IPS-18a (cell line): ENCODE data around the gene NCAM1.
"Not testable (repeated sequence)": the region's sequence is repeated elsewhere in the genome, so short reads cannot be mapped to it uniquely, and the experiment has no call there.

Experiments
- H3K27ac ChIP-seq: one replicate; pipeline ENCODE4 v1.5.1; 2013; ENCODE audit warnings: low read length
- H3K27me3 ChIP-seq: one replicate; pipeline ENCODE4 v1.6.1; 2013; ENCODE audit warnings: mild to moderate bottlenecking, low read length; ENCODE audit not compliant: control insufficient read depth, insufficient read depth
- H3K36me3 ChIP-seq: one replicate; pipeline ENCODE4 v1.6.1; 2013; ENCODE audit warnings: low read depth, low read length; ENCODE audit not compliant: control insufficient read depth
- H3K4me1 ChIP-seq: one replicate; pipeline ENCODE4 v1.6.1; 2013; ENCODE audit warnings: low read depth, low read length; ENCODE audit not compliant: control insufficient read depth
- H3K4me3 ChIP-seq: one replicate; pipeline ENCODE4 v1.5.1; 2013; ENCODE audit warnings: low read length
- H3K9ac ChIP-seq: one replicate; pipeline ENCODE4 v1.6.1; 2013; ENCODE audit warnings: mild to moderate bottlenecking, low read length, moderate library complexity
- H3K9me3 ChIP-seq: one replicate; pipeline ENCODE4 v1.6.1; 2013; ENCODE audit warnings: low read depth, low read length; ENCODE audit not compliant: control insufficient read depth

Gene NCAM1

DNA sequence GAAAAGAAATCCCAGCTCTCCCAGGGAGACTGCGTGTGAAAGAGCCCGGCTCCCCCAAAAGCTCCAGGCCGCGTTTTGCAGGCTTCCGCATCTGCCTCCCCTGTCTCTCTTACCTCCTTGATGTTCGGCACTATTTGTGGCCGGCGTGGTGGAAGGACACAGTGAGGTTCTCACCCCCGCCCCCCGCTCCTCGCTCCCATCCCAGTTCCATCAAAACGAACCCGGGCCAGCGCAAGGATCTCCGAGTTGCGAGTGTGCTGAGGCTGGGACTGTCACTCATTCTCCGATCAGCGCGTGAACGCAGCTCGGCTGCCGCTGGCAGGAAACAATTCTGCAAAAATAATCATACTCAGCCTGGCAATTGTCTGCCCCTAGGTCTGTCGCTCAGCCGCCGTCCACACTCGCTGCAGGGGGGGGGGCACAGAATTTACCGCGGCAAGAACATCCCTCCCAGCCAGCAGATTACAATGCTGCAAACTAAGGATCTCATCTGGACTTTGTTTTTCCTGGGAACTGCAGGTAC lies at the start of gene NCAM1:
TSS of gene NCAM1 (plus strand) at position 275 of the 523 bp plus-strand sequence.
- Histone ChIP-seq H3K27ac (no peak within 1 kb of the TSS), H3K4me3 (peak within 1 kb of the TSS; percentile 91), H3K4me1 (peaks cover 4% of the 10 kb centered on the region), H3K9ac (no peak within 1 kb of the TSS), H3K36me3 (no peaks in the 10 kb centered on the region), H3K27me3 (peaks cover 36% of the 10 kb centered on the region), H3K9me3 (no peaks in the 10 kb centered on the region)

DNA sequence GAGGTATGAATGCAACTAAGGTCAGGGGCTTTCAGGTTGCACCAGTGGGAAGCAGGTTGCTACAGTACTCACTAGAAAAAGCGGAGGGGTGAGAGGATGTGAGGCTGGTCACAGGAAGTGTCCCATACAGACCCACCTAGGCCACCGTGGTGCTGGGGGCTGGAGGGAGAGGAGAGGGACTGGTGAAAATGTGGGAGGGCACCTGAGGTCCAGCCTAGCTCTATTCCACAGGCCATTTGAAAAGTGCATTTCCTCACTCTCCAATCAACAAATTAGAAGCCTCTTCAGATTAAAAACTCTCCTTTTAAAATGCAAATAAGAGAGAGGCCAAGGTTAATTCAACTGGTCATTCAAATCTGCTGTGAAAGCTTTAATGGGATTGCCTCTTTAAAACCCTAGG lies 38.6 kb upstream of the NCAM1 start:
- peaks cover 13% of the 10 kb centered on the region for H3K27me3 ChIP-seq
- no peak overlapping the region for H3K27ac ChIP-seq
- H3K9ac ChIP-seq, result no peak overlapping the region
- H3K36me3 ChIP-seq, result no peaks in the 10 kb centered on the region
- H3K9me3 ChIP-seq, result no peaks in the 10 kb centered on the region
- peaks cover 19% of the 10 kb centered on the region for H3K4me1 ChIP-seq
- peak overlapping the region; percentile 11 for H3K4me3 ChIP-seq

DNA sequence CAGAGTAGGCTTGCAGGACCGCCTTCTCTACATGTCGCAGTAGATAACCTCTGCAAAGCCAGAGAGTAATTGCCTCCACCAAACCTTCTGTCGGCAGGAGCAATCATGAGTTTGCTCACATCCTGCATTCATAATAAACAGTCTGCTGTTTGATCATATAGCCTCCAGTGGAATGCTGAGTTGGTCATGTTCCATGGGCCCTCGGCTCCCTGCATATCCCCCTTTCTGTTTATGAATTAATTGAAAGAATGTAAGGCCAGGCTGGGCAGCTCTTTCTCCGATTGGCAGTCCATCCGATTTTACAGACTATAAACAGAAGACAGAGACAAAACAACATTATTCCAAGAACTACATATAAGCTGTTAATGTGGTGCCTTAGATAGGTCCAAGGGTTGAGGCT lies 36.4 kb upstream of the NCAM1 start:
- not testable (repeated sequence) for H3K9ac ChIP-seq, H3K36me3 ChIP-seq, H3K4me3 ChIP-seq, H3K9me3 ChIP-seq, H3K27ac ChIP-seq
- Histone ChIP-seq H3K27me3 (peaks cover 13% of the 10 kb centered on the region), H3K4me1 (peaks cover 19% of the 10 kb centered on the region)

DNA sequence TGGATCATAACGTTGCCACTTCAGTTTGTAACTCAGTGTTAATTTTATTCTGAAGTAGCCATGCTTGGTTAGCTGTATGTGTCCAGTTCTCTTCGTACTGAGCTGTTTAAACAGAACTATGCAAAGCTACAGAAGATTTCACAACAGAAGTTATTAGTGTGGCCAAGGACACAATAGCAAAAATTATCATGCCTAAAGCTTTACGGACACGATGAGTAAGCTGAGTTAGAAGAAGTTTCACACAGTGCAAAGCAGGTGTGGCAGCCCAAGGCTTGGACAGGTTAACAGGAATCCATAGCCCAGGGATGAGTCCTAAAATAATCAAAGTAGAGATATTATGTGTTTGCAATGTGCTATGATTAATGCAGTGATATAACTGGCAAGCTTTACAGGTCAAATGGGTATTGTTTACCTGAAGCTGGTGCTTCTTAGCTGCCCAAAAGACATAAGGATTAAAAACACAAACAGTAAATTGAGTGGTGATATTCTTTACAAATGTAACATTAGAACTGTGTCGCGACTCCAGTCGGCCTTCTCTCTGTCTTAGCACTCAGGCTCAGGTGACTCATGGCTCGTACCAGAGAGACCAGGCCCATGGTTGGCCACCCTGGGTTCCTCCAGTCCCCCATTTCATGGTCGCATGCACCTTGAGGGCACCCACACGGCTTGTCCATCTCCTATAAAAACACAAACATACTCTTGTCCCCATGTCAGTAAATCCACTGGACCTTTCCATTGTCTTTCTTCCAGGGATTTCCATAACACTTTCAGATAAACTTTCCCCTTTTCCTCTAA lies 35.5 kb upstream of the NCAM1 start:
- Histone ChIP-seq H3K4me1 (peaks cover 19% of the 10 kb centered on the region), H3K4me3 (no peak overlapping the region), H3K36me3 (no peaks in the 10 kb centered on the region), H3K27me3 (peaks cover 10% of the 10 kb centered on the region), H3K9ac (no peak overlapping the region), H3K27ac (no peak overlapping the region), H3K9me3 (no peaks in the 10 kb centered on the region)

DNA sequence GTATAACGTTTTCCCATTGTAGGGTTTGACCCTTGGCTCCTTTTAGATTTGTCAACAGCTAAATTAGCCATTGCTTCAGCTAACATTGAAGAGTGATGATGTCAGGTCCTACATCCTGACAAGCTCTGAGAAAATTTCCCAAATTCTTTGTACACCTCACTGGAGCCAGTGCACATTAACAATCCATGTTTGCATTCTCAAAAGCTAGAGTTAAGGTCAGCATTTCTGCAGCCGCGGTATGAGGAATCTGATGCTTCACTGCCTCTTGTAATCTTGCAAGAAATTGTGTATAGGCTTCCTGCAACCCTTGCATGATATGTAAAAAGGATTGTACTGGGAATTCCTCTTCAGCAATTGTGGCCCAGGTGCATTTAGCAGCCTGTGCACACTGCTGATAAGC lies 33.1 kb upstream of the NCAM1 start:
- no peaks in the 10 kb centered on the region for H3K27me3 ChIP-seq
- no peaks in the 10 kb centered on the region for H3K9me3 ChIP-seq
- H3K4me1 ChIP-seq, result peaks cover 2% of the 10 kb centered on the region
- no peak overlapping the region for H3K4me3 ChIP-seq
- H3K27ac ChIP-seq, result no peak overlapping the region
- H3K9ac ChIP-seq, result no peak overlapping the region
- H3K36me3 ChIP-seq, result no peaks in the 10 kb centered on the region

DNA sequence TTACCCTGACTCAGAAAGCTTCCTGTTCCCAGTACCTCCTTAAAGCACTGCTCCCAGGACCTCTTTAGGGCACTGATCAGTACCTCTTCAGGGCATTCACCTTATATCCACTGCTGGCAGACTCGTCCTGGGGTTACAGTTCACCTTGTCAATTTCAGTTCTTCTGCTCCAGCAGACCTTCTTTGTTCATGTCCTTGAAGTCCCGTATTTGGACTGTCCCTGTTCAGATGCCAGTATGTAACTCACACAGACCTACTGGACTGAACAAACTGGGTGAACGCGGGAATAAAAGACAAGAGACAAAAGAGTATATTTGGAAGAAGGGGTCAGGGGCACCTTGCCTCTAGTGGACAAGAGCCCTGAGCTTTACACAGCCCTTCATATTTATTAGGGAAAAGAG lies 31.8 kb upstream of the NCAM1 start:
- Histone ChIP-seq H3K4me1 (no peaks in the 10 kb centered on the region), H3K27ac (no peak overlapping the region), H3K27me3 (no peaks in the 10 kb centered on the region), H3K36me3 (no peaks in the 10 kb centered on the region), H3K9me3 (no peaks in the 10 kb centered on the region), H3K9ac (no peak overlapping the region), H3K4me3 (no peak overlapping the region)

DNA sequence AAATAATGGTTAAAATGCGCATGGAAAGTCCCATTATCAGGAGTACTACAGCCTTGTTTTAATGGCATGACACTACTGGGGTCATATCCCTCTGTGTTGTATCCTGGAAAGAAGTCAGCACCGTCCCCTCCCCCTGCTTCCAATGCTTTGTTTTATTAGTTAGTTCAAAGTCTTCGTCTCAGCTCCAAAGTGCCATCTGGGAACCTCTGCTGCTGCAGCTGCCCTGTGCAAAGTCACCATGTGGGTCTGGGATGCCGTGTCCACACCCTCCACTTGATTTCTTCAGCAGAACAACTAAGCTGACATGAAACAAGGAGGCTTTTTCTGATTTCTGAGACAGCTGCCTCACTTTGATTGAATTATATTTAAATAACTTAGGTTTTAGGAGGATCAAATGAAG lies 29.5 kb upstream of the NCAM1 start:
- Histone ChIP-seq H3K27ac (no peak overlapping the region), H3K9ac (no peak overlapping the region), H3K27me3 (no peaks in the 10 kb centered on the region), H3K36me3 (no peaks in the 10 kb centered on the region), H3K9me3 (no peaks in the 10 kb centered on the region), H3K4me3 (no peak overlapping the region), H3K4me1 (no peaks in the 10 kb centered on the region)

DNA sequence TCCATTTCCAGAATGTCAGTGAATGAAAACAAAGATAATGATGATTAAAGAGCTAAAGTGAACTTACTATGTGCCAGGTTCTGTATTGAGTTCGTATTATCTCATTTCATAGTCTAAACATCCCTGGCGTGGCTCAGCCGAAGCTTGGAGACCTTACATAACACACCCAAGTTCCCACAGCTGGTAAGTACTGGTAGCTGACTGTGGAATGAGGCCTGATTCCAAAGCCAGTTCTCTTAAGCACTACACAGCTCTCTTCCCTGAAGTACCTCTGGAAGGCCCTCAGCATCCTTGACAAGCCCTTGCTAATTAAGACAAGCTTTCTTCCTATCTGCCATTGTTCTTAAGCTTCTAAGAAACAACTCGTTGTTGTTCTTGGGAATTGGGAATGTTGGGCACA lies 28.6 kb upstream of the NCAM1 start:
- Histone ChIP-seq H3K4me3 (no peak overlapping the region), H3K9me3 (no peaks in the 10 kb centered on the region), H3K27ac (no peak overlapping the region), H3K4me1 (no peaks in the 10 kb centered on the region), H3K36me3 (no peaks in the 10 kb centered on the region), H3K27me3 (no peaks in the 10 kb centered on the region), H3K9ac (no peak overlapping the region)

DNA sequence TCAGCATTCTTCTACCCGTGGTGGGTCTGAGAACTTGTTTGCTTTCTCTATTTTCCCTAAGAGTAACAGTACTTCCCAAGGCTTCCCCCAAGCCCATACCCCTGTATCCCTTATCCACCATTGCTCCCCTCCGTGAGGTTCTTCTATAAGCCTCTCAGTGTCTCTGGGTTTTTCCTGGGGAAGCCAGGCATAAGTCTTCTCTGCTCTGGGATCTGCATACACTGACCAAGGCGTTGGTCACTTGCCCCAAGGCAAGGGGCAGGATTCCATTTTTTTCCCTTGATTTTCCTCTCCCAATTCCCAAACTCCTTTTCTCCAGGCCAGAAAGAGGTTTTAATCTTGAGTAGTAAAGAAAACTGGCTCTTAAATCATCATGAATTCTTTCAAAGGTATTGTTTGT lies 27.2 kb upstream of the NCAM1 start:
- H3K27ac ChIP-seq, result no peak overlapping the region
- no peaks in the 10 kb centered on the region for H3K4me1 ChIP-seq

DNA sequence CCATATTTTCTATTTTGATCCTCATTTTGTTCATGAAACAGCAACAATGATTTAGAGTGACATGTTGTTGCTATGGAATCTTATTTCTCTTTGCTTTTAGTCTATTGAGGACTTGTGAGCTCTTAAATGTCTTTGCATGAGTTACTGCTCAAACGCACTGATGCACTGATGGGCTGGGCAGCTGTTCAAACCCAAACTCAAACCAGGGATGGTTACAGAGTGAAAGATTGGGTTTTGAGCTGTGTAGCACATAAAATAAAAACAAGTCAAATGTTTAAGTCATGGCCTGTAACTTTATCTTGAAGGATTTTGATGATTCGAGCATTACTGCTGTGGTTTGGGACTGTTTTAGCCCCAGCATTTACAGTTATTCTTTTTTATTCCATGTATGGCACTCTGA lies 20.1 kb upstream of the NCAM1 start:
- Histone ChIP-seq H3K27me3 (no peaks in the 10 kb centered on the region), H3K36me3 (no peaks in the 10 kb centered on the region), H3K4me1 (no peaks in the 10 kb centered on the region), H3K27ac (no peak overlapping the region), H3K9ac (no peak overlapping the region), H3K9me3 (no peaks in the 10 kb centered on the region), H3K4me3 (no peak overlapping the region)

More for the DNA sequence above, 27.2 kb upstream of the NCAM1 start:
- Histone ChIP-seq H3K9me3 (no peaks in the 10 kb centered on the region), H3K9ac (no peak overlapping the region), H3K36me3 (no peaks in the 10 kb centered on the region), H3K27me3 (no peaks in the 10 kb centered on the region), H3K4me3 (no peak overlapping the region)

DNA sequence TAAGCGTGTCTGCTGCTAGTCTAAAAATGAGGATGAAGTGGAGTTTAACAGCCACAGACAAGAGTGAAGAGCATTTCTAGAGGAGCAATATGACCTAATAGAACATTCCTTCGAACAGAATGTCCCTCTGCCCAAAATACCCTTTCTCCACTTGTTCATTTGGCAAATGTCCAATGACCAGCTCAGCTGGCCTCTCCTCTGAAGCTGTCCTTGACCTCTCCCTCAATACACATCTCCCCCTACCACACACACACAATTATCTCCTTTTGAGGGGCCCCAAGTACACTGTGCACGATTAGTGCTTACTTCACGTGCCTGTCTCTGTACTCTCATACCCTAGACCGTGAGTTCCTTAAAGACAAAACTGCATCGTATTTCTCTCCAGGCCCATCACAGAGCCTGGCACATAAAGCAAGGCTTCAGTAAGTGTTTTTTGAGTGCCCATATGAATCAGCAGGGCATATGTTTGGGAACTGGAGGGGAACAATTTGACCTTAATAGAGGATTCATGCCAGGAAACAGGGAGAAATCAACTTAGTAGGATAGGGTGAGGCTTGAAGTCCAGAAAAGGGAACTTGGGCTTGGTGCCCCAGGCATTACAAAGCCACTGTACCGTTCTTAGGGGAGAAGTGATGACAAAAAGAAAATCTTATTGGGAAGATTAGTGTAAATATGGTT lies 18.1 kb upstream of the NCAM1 start:
- Histone ChIP-seq H3K9ac (no peak overlapping the region), H3K4me1 (no peaks in the 10 kb centered on the region), H3K27ac (no peak overlapping the region), H3K36me3 (no peaks in the 10 kb centered on the region), H3K27me3 (no peaks in the 10 kb centered on the region), H3K4me3 (no peak overlapping the region), H3K9me3 (no peaks in the 10 kb centered on the region)

DNA sequence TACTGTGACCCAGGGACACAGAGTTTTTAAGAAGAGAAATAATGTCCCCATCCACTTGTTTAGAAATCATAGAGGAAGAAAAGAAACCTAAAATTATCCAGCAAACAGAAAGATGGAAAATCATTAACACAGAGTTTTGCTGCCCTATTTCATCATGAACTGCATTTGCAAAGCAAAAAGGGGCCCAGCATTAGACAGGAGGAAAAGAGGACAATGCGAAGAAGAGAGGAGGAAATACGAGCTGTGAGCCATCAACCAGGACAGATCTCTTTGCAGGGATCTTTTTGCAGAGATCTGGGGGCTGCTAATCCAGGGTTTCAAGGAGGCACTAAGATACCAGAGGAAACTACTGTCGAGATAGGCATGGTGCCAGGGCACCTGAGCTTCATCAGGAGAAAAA lies 14.4 kb upstream of the NCAM1 start:
- H3K27ac ChIP-seq, result no peak overlapping the region
- no peak overlapping the region for H3K9ac ChIP-seq
- H3K4me3 ChIP-seq, result no peak overlapping the region
- H3K4me1 ChIP-seq, result no peaks in the 10 kb centered on the region
- H3K9me3 ChIP-seq, result no peaks in the 10 kb centered on the region
- no peaks in the 10 kb centered on the region for H3K27me3 ChIP-seq
- no peaks in the 10 kb centered on the region for H3K36me3 ChIP-seq
